Measurements from ENCODE around the gene SRXN1.

GRCh38 chr20:687468-688203 is 34.6 kb upstream of the SRXN1 start:
- TF ChIP-seq CTCF (IDR thresholded peaks at IDR 0.05) (no peak), POLR2A (IDR thresholded peaks at IDR 0.05) (no peak)
